GM23338 (cell line): Measurements from ENCODE around the gene TREM1. TPM values are rescaled to one million over a fixed set of nuclear protein-coding genes. Genes with fewer than 3 reads are reported as not detected.

Experiments used
- ATAC-seq: fragments of 200-7000 bp; cut with Tn5 transposase; 3 replicates; pipeline ENCODE4 v1.9.1; 2020
- DNase-seq: peaks from one replicate; pipeline ENCODE4 v3.0.0-alpha.2; 2015; ENCODE audit warnings: low spot score
- H2AFZ ChIP-seq: fragments of 200-600 bp; sonication (generic); 2 replicates; pipeline ENCODE4 v1.8.0; 2016; ENCODE audit warnings: antibody characterized with exemption, mild to moderate bottlenecking, moderate library complexity
- H3F3A ChIP-seq: fragments of 200-600 bp; sonication (generic); replicated peaks from 2 replicates; pipeline ENCODE4 v1.8.0; 2017; ENCODE audit warnings: antibody characterized with exemption, mixed run types, low read depth
- H3K27ac ChIP-seq: fragments of 200-600 bp; sonication (generic); 2 replicates; pipeline ENCODE4 v1.6.1; 2016; ENCODE audit warnings: low read depth
- H3K27me3 ChIP-seq: fragments of 200-600 bp; sonication (generic); 2 replicates; pipeline ENCODE4 v1.8.0; 2016; ENCODE audit warnings: mild to moderate bottlenecking, mixed run types, moderate library complexity; ENCODE audit not compliant: insufficient read depth
- H3K36me3 ChIP-seq: fragments of 200-600 bp; sonication (generic); 2 replicates; pipeline ENCODE4 v1.8.0; 2016; ENCODE audit warnings: mild to moderate bottlenecking; ENCODE audit not compliant: insufficient read depth
- H3K4me1 ChIP-seq: fragments of 200-600 bp; sonication (generic); 2 replicates; pipeline ENCODE4 v1.8.0; 2016; ENCODE audit warnings: mild to moderate bottlenecking, moderate library complexity; ENCODE audit not compliant: insufficient read depth
- H3K4me2 ChIP-seq: fragments of 200-600 bp; sonication (generic); 2 replicates; pipeline ENCODE4 v1.7.1; 2017; ENCODE audit warnings: mixed run types
- H3K4me3 ChIP-seq: fragments of 200-600 bp; sonication (generic); 2 replicates; pipeline ENCODE4 v1.6.1; 2016; ENCODE audit warnings: mixed run types
- H3K79me2 ChIP-seq: fragments of 200-600 bp; sonication (generic); replicated peaks from 2 replicates; pipeline ENCODE4 v1.8.0; 2017; ENCODE audit warnings: mild to moderate bottlenecking; ENCODE audit not compliant: insufficient read depth
- H3K9me2 ChIP-seq: fragments of 200-600 bp; sonication (generic); 2 replicates; pipeline ENCODE4 v1.8.0; 2017; ENCODE audit not compliant: insufficient read depth
- H4K20me1 ChIP-seq: fragments of 200-600 bp; sonication (generic); replicated peaks from 2 replicates; pipeline ENCODE4 v1.8.0; 2017; ENCODE audit warnings: mild to moderate bottlenecking; ENCODE audit not compliant: insufficient read depth
- H3K27ac Mint-ChIP-seq: 2 replicates; pipeline ENCODE4 v1.8.0; 2020; ENCODE audit warnings: inconsistent platforms, mild to moderate bottlenecking, moderate library complexity, mixed read lengths
- H3K27me3 Mint-ChIP-seq: 3 replicates; pipeline ENCODE4 v1.8.0; 2022; ENCODE audit warnings: low read depth, mild to moderate bottlenecking, moderate library complexity, mixed read lengths, inconsistent platforms; ENCODE audit not compliant: insufficient read depth, poor library complexity
- H3K36me3 Mint-ChIP-seq: 3 replicates; pipeline ENCODE4 v1.8.0; 2021; ENCODE audit warnings: low read depth, mild to moderate bottlenecking, inconsistent platforms, moderate library complexity, mixed read lengths
- H3K4me1 Mint-ChIP-seq: 3 replicates; pipeline ENCODE4 v1.8.0; 2020; ENCODE audit warnings: mild to moderate bottlenecking, inconsistent platforms, mixed read lengths
- H3K4me3 Mint-ChIP-seq: 3 replicates; pipeline ENCODE4 v1.8.0; 2021; ENCODE audit warnings: moderate library complexity, mild to moderate bottlenecking, inconsistent platforms, mixed read lengths
- H3K9me3 Mint-ChIP-seq: 3 replicates; pipeline ENCODE4 v1.8.0; 2020; ENCODE audit warnings: moderate library complexity, mild to moderate bottlenecking, inconsistent platforms, mixed read lengths
- CREB1 ChIP-seq: fragments of 250-450 bp; sonication (Bioruptor Pico); IDR thresholded peaks from 2 replicates; pipeline ENCODE4 v1.5.0; 2020; ENCODE audit warnings: low read depth, mild to moderate bottlenecking, moderate library complexity
- CTCF ChIP-seq, 2 experiments: fragments of 200-600 bp in 1 of 2; sonication (generic) in 1 of 2; conservative IDR thresholded peaks; 2 replicates each; pipeline versions ENCODE4 v1.5.1 to v1.6.1; 2016 to 2017; ENCODE audit warnings: antibody characterized with exemption in 2 of 2, low read depth in 2 of 2, mild to moderate bottlenecking in 2 of 2, moderate library complexity in 1 of 2
- EZH2 ChIP-seq: fragments of 200-600 bp; sonication (generic); IDR thresholded peaks from one replicate; pipeline ENCODE4 v1.8.0; 2017; ENCODE audit warnings: antibody characterized with exemption, mild to moderate bottlenecking, low read depth; ENCODE audit not compliant: unreplicated experiment
- EZH2phosphoT487 ChIP-seq: fragments of 200-600 bp; sonication (generic); IDR thresholded peaks from one replicate; pipeline ENCODE4 v1.8.1; 2018; ENCODE audit warnings: antibody characterized with exemption; ENCODE audit not compliant: unreplicated experiment
- JUNB ChIP-seq: IDR thresholded peaks from one replicate; pipeline ENCODE4 v1.6.1; 2016; ENCODE audit warnings: antibody characterized with exemption; ENCODE audit not compliant: unreplicated experiment
- NANOG ChIP-seq: IDR thresholded peaks from 2 replicates; pipeline ENCODE4 v1.6.1; 2016; ENCODE audit warnings: antibody characterized with exemption, borderline replicate concordance
- POLR2AphosphoS5 ChIP-seq: IDR thresholded peaks from 2 replicates; pipeline ENCODE4 v1.6.1; 2016; ENCODE audit warnings: antibody characterized with exemption, low read depth
- ZNF114 ChIP-seq: fragments of 250-450 bp; sonication (Bioruptor Pico); IDR thresholded peaks from 2 replicates; pipeline ENCODE4 v1.5.0; 2020; ENCODE audit warnings: mild to moderate bottlenecking, moderate library complexity
- ZNF331 ChIP-seq: fragments of 250-450 bp; sonication (Bioruptor Pico); IDR thresholded peaks from 2 replicates; pipeline ENCODE4 v1.5.0; 2020; ENCODE audit warnings: low read depth, mild to moderate bottlenecking, moderate library complexity
- polyA plus RNA-seq: library from polyadenylated mRNA; unstranded; fragments of >200 nt; fragmentation: Nextera tagmentation; extraction: Ambion mirVana; gene quantifications from 2 replicates; pipeline ENCODE4 v1.2.1, GENCODE V29; 2016
- total RNA-seq: library from RNA; depleted of rRNA; stranded (reverse); fragments of >200 nt; shearing (Covaris generic); gene quantifications from 2 replicates; pipeline ENCODE4 v1.2.3, GENCODE V29; 2014
- TF ChIP-seq, protein P1 (sequence below): fragments of 250-450 bp; sonication (Bioruptor Pico); IDR thresholded peaks from 2 replicates; pipeline ENCODE4 v1.5.0; 2020; ENCODE audit warnings: mild to moderate bottlenecking, moderate library complexity
- TF ChIP-seq, protein P2 (sequence below): IDR thresholded peaks from 2 replicates; pipeline ENCODE4 v1.6.1; 2016; ENCODE audit warnings: antibody characterized with exemption

TREM1 gene
- total and polyA plus RNA-seq, 2 experiments from 2014 or later = not detected

DNA sequence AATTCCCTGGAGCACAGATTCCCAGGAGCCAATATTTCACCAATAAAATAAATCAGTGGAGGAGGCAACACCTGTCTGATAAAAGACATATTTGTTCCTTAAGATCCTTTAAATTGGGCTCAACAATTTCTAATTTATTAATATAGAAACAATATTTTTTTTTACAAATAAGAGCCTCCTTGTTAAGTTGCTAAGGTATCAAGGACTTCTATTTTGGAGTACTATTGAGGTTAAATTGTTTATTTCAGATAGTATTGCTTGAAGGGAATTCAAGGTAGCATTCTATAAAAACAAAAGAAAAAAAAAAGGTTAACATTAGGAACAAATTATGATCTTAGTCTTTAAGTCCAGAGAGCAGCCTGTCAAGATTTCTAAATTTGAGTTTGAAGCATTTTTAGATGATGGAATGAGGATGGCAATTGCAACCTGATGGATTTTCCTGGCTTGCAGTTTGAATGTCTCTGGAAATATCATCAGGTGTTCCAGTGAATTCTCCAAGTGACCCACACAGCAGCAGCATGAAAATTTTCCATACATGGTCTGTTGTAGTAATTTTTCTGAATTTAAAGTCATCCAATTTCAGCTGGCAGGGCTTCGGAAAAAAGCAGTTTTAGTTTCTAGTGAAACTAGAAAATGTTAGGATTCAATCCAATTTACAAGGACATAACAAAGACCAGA, 29.6 kb upstream of the TREM1 start:
- H3K27me3 Mint-ChIP-seq = peaks cover 2% of the 10 kb centered on the region

More for the DNA sequence above, 29.6 kb upstream of the TREM1 start:
- H3K27ac Mint-ChIP-seq = no peak overlapping the region
- Histone ChIP-seq H4K20me1 (no peaks in the 10 kb centered on the region), H3K9me2 (no peaks in the 10 kb centered on the region), H3K4me3 (no peak overlapping the region), H2AFZ (no peak overlapping the region), H3K27me3 (no peaks in the 10 kb centered on the region; the same call in none of the 2 replicates), H3K4me1 (peaks cover 5% of the 10 kb centered on the region; the same call in 1 of the 2 replicates), H3K36me3 (no peaks in the 10 kb centered on the region), H3F3A (no peaks in the 10 kb centered on the region), H3K4me2 (no peak overlapping the region), H3K27ac (no peak overlapping the region), H3K79me2 (no peaks in the 10 kb centered on the region)
- no peaks in the 10 kb centered on the region for H3K36me3 Mint-ChIP-seq
- no peaks in the 10 kb centered on the region for H3K9me3 Mint-ChIP-seq
- no peak overlapping the region for H3K4me3 Mint-ChIP-seq
- ATAC-seq = no peak
- no peak for TF ChIP-seq EZH2
- no peak for TF ChIP-seq JUNB
- no peak for TF ChIP-seq ZNF114 (CRISPR knock-in tag)
- no peak for TF ChIP-seq CREB1 (CRISPR knock-in tag)
- TF ChIP-seq POLR2AphosphoS5 = no peak
- TF ChIP-seq, protein P1, sequence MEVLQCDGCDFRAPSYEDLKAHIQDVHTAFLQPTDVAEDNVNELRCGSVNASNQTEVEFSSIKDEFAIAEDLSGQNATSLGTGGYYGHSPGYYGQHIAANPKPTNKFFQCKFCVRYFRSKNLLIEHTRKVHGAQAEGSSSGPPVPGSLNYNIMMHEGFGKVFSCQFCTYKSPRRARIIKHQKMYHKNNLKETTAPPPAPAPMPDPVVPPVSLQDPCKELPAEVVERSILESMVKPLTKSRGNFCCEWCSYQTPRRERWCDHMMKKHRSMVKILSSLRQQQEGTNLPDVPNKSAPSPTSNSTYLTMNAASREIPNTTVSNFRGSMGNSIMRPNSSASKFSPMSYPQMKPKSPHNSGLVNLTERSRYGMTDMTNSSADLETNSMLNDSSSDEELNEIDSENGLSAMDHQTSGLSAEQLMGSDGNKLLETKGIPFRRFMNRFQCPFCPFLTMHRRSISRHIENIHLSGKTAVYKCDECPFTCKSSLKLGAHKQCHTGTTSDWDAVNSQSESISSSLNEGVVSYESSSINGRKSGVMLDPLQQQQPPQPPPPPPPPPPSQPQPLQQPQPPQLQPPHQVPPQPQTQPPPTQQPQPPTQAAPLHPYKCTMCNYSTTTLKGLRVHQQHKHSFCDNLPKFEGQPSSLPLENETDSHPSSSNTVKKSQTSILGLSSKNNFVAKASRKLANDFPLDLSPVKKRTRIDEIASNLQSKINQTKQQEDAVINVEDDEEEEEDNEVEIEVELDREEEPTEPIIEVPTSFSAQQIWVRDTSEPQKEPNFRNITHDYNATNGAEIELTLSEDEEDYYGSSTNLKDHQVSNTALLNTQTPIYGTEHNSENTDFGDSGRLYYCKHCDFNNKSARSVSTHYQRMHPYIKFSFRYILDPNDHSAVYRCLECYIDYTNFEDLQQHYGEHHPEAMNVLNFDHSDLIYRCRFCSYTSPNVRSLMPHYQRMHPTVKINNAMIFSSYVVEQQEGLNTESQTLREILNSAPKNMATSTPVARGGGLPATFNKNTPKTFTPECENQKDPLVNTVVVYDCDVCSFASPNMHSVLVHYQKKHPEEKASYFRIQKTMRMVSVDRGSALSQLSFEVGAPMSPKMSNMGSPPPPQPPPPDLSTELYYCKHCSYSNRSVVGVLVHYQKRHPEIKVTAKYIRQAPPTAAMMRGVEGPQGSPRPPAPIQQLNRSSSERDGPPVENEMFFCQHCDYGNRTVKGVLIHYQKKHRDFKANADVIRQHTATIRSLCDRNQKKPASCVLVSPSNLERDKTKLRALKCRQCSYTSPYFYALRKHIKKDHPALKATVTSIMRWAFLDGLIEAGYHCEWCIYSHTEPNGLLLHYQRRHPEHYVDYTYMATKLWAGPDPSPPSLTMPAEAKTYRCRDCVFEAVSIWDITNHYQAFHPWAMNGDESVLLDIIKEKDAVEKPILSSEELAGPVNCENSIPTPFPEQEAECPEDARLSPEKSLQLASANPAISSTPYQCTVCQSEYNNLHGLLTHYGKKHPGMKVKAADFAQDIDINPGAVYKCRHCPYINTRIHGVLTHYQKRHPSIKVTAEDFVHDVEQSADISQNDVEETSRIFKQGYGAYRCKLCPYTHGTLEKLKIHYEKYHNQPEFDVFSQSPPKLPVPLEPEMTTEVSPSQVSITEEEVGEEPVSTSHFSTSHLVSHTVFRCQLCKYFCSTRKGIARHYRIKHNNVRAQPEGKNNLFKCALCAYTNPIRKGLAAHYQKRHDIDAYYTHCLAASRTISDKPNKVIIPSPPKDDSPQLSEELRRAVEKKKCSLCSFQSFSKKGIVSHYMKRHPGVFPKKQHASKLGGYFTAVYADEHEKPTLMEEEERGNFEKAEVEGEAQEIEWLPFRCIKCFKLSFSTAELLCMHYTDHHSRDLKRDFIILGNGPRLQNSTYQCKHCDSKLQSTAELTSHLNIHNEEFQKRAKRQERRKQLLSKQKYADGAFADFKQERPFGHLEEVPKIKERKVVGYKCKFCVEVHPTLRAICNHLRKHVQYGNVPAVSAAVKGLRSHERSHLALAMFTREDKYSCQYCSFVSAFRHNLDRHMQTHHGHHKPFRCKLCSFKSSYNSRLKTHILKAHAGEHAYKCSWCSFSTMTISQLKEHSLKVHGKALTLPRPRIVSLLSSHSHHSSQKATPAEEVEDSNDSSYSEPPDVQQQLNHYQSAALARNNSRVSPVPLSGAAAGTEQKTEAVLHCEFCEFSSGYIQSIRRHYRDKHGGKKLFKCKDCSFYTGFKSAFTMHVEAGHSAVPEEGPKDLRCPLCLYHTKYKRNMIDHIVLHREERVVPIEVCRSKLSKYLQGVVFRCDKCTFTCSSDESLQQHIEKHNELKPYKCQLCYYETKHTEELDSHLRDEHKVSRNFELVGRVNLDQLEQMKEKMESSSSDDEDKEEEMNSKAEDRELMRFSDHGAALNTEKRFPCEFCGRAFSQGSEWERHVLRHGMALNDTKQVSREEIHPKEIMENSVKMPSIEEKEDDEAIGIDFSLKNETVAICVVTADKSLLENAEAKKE = no peak
- TF ChIP-seq ZNF331 (CRISPR knock-in tag) = no peak
- TF ChIP-seq, protein P2, sequence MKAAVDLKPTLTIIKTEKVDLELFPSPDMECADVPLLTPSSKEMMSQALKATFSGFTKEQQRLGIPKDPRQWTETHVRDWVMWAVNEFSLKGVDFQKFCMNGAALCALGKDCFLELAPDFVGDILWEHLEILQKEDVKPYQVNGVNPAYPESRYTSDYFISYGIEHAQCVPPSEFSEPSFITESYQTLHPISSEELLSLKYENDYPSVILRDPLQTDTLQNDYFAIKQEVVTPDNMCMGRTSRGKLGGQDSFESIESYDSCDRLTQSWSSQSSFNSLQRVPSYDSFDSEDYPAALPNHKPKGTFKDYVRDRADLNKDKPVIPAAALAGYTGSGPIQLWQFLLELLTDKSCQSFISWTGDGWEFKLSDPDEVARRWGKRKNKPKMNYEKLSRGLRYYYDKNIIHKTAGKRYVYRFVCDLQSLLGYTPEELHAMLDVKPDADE = no peak
- TF ChIP-seq EZH2phosphoT487 = no peak
- no peak for TF ChIP-seq CTCF (conservative IDR thresholded peaks at IDR 0.05; ENCODE audit: low read depth in 2 of 2)
- no peak for TF ChIP-seq NANOG
- H3K4me1 Mint-ChIP-seq = peaks cover 8% of the 10 kb centered on the region
- no peak for DNase-seq
